GM19467 (cell line): Measurements from ENCODE around the gene OPALIN.
"Not testable (repeated sequence)": the region's sequence is repeated elsewhere in the genome, so short reads cannot be mapped to it uniquely, and the experiment has no call there.

Experiments
- ATAC-seq: cut with Tn5 transposase; IDR thresholded peaks from one replicate; pipeline ENCODE4 v1.9.1; 2021; ENCODE audit warnings: mild to moderate bottlenecking, moderate library complexity; ENCODE audit not compliant: unreplicated experiment

Gene OPALIN

GRCh38 chr10:96339956-96340904 lies 18.6 kb downstream of the OPALIN start:
- ATAC-seq, result peak; percentile 59

GRCh38 chr10:96339383-96339782 lies 19.4 kb downstream of the OPALIN start:
- ATAC-seq, result no peak

GRCh38 chr10:96338279-96338925 lies 20.4 kb downstream of the OPALIN start:
- ATAC-seq, result no peak

- no peak for ATAC-seq
Measured at GRCh38 chr10:96337106-96337505, 21.7 kb downstream of the OPALIN start.

- ATAC-seq, result no peak
Measured at GRCh38 chr10:96334616-96335526, 23.9 kb downstream of the OPALIN start.

- no peak for ATAC-seq
Measured at GRCh38 chr10:96333101-96333500, 25.7 kb downstream of the OPALIN start.

- ATAC-seq, result no peak
Measured at GRCh38 chr10:96327462-96327861, 31.3 kb downstream of the OPALIN start.

- ATAC-seq, result peak; percentile 81
Measured at GRCh38 chr10:96325719-96326373, 33.0 kb downstream of the OPALIN start.

- no peak for ATAC-seq
Measured at GRCh38 chr10:96324447-96324846, 34.4 kb downstream of the OPALIN start.

- no peak for ATAC-seq
Measured at GRCh38 chr10:96322275-96322674, 36.5 kb downstream of the OPALIN start.

GRCh38 chr10:96321822-96322221 lies 37.0 kb downstream of the OPALIN start:
- no peak for ATAC-seq

GRCh38 chr10:96319754-96320474 lies 38.9 kb downstream of the OPALIN start:
- ATAC-seq, result no peak

GRCh38 chr10:96317067-96317833 lies 41.6 kb downstream of the OPALIN start:
- ATAC-seq, result no peak

GRCh38 chr10:96313344-96313743 lies 45.5 kb downstream of the OPALIN start:
- ATAC-seq, result no peak

GRCh38 chr10:96311180-96311715 lies 47.6 kb downstream of the OPALIN start:
- no peak for ATAC-seq

GRCh38 chr10:96310321-96310669 lies 48.5 kb downstream of the OPALIN start:
- no peak for ATAC-seq

- ATAC-seq, result no peak
Measured at GRCh38 chr10:96309628-96310320, 49.0 kb downstream of the OPALIN start.

- not testable (repeated sequence) for ATAC-seq
Measured at GRCh38 chr10:96308854-96309253, 49.9 kb downstream of the OPALIN start.
